NCI-H2107 treated with DMSO at 0.1 percent for 48 hours (cell line): ENCODE data around the gene CELF1.
"Not testable (repeated sequence)": the region's sequence is repeated elsewhere in the genome, so short reads cannot be mapped to it uniquely, and the experiment has no call there.

Source experiments
- DNase-seq: peaks from one replicate; lab custom pipeline; 2025; ENCODE audit not compliant: unreplicated experiment; lab: John Stamatoyannopoulos, UW

Gene CELF1

DNA sequence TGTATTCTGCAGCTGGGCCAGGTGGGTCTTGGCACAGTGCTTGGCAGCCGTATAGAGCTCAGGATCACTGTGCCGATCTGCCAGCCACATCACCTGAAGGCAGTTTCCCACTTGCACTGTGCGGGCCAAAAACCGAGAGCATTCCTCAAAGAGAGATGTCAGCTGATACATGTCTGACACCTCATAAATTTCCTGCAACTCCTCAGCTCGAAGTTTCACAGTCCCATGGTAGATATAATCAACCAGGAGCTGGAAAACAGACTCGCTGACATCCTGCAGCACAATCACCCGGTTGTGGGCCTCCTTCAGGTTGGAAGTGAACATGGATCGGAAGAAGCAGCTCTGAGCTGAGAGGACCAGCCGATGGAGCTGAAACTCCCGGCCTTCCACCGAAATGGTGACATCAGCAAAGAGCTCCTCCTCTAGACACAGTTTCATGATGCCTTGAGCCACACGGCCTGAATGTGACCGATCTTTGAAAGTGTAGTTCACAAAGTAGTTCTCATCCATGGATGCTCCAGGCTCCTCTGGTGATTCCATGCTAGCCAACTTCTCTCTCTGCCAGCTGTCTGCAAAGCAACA, 24.6 kb upstream of the CELF1 start:
- DNase-seq, result no peak

DNA sequence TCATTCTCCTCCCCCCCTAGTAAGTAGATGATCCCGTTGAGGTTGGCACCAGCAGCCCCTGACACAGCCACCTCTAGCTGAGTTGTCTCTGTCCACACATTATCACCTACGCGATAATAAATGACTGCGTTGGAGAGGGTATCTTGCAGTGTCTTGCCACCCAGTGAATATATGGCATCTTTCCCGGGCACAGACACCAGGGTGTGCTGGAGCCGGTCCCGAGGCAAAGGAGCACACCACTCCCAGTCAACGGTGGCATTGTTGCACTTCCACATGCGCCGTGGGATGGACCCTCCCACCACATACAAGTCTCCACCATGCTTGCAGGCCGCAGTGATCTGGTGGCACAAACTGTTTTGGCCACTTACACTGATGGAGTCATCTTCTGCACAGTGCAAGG, 20.4 kb upstream of the CELF1 start:
- no peak for DNase-seq

- DNase-seq, result no peak
These were observed 19.9 kb upstream of the CELF1 start for GRCh38 chr11:47572715-47573255.

- no peak for DNase-seq
These were observed 19.0 kb upstream of the CELF1 start for GRCh38 chr11:47571895-47572294.

DNA sequence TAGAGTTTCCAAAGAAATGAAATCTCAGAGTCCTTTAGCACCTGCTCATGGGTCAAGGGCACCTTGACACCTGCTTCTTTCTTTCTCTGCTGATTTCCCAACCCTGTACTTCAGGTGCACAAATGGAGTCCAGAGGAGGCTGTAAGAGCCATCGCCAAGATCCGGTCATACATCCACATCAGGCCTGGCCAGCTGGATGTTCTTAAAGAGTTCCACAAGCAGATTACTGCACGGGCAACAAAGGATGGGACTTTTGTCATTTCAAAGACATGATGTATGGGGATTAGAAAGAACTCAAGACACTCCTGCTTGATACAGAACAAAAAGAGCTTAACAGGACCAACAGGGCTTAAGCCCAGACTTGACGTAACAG, 18.4 kb upstream of the CELF1 start:
- no peak for DNase-seq

GRCh38 chr11:47570651-47571356, 17.9 kb upstream of the CELF1 start:
- DNase-seq, result no peak

DNA sequence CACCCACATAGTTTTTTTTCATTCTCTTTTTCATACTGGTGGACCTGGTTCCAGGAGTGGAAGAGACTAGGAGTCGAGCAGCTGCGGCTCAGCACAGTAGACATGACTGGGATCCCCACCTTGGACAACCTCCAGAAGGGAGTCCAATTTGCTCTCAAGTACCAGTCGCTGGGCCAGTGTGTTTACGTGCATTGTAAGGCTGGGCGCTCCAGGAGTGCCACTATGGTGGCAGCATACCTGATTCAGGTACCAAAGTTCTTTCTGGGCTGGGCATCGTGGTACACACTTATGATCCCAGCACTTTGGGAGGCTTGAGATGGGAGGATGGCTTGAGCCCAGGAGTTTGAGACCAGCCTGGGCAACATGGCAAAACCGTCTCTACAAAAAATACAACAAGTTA, 16.7 kb upstream of the CELF1 start:
- DNase-seq, result no peak

DNA sequence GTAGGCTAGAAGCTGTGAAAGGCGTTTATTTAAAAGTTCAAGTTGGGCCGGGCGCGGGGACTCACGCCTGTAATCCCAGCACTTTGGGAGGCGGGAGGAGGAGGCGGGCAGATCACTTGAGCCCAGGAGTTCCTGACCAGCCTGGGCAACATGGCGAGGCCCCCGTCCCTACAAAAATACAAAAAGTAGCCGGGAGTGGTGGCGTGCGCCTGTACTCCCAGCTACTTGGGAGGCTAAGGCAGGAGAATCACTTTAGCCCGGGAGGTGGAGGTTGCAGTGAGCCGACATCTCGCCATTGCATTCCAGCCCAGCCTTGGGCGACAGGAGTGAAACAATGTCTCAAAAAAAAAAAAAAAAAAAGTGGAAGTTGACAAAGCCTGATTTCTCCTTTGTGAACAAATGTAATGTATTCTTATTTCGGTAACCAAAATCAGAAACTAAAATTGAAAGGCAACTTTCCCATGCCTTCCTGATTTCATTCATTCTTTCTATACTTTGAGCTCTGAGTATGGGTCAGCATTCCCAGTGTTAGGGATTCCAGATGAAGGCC, 13.3 kb upstream of the CELF1 start:
- DNase-seq, result no peak

- no peak for DNase-seq
These were observed 12.6 kb upstream of the CELF1 start, which contains the start of gene PTPMT1 for GRCh38 chr11:47565340-47566148. PTPMT1 (plus strand) TSS chr11:47565599; CDS start chr11:47565623, 24 bp downstream.

- no peak for DNase-seq
These were observed 12.0 kb upstream of the CELF1 start for GRCh38 chr11:47564933-47565339.

- DNase-seq, result not testable (repeated sequence)
These were observed 11.4 kb upstream of the CELF1 start for GRCh38 chr11:47564366-47564765.

DNA sequence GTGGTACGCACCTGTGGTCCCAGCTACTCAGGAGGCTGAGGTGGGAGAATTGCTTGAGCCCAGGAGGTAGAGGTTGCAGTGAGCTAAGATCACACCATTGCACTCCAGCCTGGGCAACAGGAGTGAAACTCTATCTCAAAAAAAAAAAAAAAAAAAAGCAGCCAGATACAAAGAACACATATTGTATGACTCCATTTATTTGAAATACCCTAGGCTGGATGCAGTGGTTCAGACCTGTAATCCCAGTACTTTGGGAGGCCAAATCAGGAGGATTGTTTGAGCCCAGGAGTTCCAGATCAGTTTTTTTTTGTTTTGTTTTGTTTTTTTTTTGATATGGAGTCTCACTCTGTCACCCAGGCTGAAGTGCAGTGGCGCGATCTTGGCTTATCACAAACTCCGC, 9.5 kb upstream of the CELF1 start:
- not testable (repeated sequence) for DNase-seq

- no peak for DNase-seq
These were observed 7.5 kb upstream of the CELF1 start for GRCh38 chr11:47560426-47560825.

GRCh38 chr11:47558695-47559094, 5.8 kb upstream of the CELF1 start:
- DNase-seq, result no peak

- DNase-seq, result not testable (repeated sequence)
These were observed 4.1 kb upstream of the CELF1 start for GRCh38 chr11:47557004-47557403.

- no peak for DNase-seq
These were observed 443 bp upstream of the CELF1 start for GRCh38 chr11:47553406-47553743.

DNA sequence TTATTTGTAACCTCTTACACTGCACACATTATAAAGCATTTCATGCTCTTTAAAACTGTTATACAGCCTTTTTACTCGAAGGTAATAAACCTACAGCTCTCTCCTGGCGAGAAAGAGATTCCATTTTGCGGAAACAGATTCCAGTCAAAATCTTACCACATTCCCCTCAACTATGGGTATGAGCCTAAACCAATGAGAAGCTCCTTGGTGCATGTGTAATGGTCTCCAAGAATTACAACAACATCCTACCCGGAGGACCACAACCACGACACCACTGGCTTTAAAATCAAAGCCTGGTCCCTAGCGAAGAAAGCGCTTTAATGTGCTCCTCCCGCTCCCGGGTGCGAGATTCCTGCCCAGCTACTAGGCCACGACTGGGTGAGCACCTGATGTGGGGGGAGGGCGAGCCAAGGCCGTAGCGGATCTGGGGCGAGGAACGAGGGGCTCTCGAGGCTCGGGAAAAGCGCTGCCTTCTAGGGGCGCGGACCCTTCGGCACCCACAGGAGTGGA, 821 bp downstream of the CELF1 start:
- DNase-seq, result no peak

DNA sequence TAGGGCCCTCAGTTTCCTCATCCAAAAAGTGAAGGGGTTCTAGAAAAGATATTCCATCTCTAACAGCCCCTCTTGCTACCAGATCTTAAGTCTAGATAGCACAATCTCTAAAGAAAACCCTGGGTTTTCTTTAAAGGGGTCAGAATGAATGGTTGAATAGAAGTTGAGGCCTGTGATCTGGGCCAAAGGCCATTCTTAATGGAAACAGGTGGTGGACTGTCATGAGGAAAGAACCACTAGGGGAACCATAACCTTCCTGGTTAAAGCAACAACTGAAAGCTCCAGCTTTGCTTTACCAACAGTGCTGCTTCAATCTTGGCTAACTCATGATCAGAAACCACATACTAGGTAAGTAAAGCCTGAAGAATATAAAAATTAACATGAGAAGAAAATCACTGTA, 1.8 kb downstream of the CELF1 start:
- no peak for DNase-seq

DNA sequence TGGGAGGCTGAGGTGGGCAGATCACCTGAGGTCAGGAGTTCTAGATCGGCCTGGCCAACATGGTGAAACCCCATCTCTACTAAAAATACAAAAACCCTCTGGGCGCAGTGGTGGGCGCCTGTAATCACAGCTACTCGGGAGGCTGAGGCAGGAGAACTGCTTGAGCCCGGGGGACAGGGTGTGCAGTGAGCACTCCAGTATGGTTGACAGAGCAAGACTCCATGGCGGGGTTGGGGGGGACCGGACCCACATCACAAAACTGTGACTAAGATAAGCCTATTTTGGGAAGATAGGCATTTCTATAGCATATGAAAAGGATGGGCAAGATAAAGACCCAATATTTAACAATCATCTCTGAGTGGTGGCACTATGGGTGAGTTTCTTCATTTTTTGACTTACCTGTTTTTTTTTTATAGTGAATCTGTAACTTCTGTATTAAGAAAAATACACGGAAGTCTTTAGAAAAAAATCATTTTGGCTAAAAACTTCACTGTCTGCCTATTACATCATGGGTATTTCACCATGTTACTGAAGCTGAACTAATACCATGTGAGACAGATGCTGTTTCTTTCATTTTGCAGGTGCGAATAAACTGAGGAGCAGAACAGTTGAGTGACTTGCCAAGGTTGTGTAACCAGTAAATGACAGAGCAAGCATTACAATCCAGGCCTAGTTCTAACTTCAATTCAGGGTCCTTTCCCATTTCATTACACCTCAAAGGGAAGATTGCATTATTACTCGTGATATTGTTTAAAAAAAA, 2.5 kb downstream of the CELF1 start:
- DNase-seq, result no peak

DNA sequence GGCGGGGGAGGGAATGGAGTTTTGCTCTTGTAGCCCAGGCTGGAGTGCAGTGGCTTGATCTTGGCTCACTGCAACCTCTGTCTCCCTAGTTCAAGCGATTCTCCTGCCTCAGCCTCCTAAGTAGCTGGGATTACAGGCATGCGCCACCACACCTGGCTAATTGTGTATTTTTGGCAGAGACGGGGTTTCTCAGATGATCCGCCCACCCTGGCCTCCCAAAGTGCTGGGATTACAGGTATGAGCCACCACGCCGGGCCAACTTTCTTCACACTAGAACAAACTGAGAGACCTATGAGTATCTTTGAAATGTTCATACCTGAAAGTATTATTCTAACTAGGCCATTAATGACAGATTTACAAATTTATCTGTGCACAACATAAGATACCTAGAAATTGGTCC, 6.7 kb downstream of the CELF1 start:
- not testable (repeated sequence) for DNase-seq

GRCh38 chr11:47545298-47545697, 7.6 kb downstream of the CELF1 start:
- DNase-seq, result no peak
